GM19397 (cell line): ENCODE measurements around the gene NXF1.
"Not testable (repeated sequence)": the region's sequence is repeated elsewhere in the genome, so short reads cannot be mapped to it uniquely, and the experiment has no call there.

ENCODE experiments used
- ATAC-seq: cut with Tn5 transposase; IDR thresholded peaks from one replicate; pipeline ENCODE4 v1.9.1; 2021; ENCODE audit warnings: mild to moderate bottlenecking, moderate library complexity; ENCODE audit not compliant: unreplicated experiment

The NXF1 gene

GRCh38 chr11:62805076-62805892, at the start of gene NXF1:
NXF1 (minus strand) TSS chr11:62805440; CDS start chr11:62805356, 84 bp downstream.
- ATAC-seq, result peak; percentile 87

GRCh38 chr11:62854013-62854824, 49.0 kb upstream of the NXF1 start:
- no peak for ATAC-seq

GRCh38 chr11:62853279-62853965, 48.2 kb upstream of the NXF1 start:
- no peak for ATAC-seq

GRCh38 chr11:62852523-62853188, 47.4 kb upstream of the NXF1 start:
- ATAC-seq, result no peak

- ATAC-seq, result no peak
Measured at GRCh38 chr11:62851807-62852522, 46.7 kb upstream of the NXF1 start.

GRCh38 chr11:62850911-62851806, 45.9 kb upstream of the NXF1 start:
- no peak for ATAC-seq

GRCh38 chr11:62847767-62848314, 42.6 kb upstream of the NXF1 start:
- no peak for ATAC-seq

GRCh38 chr11:62846177-62846576, 40.9 kb upstream of the NXF1 start:
- ATAC-seq, result no peak

- no peak for ATAC-seq
Measured at GRCh38 chr11:62844154-62844553, 38.9 kb upstream of the NXF1 start.

- no peak for ATAC-seq
Measured at GRCh38 chr11:62843466-62843865, 38.2 kb upstream of the NXF1 start.

- ATAC-seq, result not testable (repeated sequence)
Measured at GRCh38 chr11:62842891-62843290, 37.7 kb upstream of the NXF1 start.

GRCh38 chr11:62842171-62842741, 37.0 kb upstream of the NXF1 start:
- ATAC-seq, result no peak

- peak; percentile 45 for ATAC-seq
Measured at GRCh38 chr11:62841361-62842170, 36.3 kb upstream of the NXF1 start.

- ATAC-seq, result not testable (repeated sequence)
Measured at GRCh38 chr11:62840721-62841360, 35.6 kb upstream of the NXF1 start.

GRCh38 chr11:62839050-62839945, 34.1 kb upstream of the NXF1 start, which contains the start of gene WDR74:
WDR74 (minus strand) TSS chr11:62839590; CDS start chr11:62839570, 20 bp downstream.
- peak; percentile 49 for ATAC-seq

GRCh38 chr11:62835336-62835735, 30.1 kb upstream of the NXF1 start:
- ATAC-seq, result no peak
